ENCODE results near the gene NUAK2. TPM values are rescaled to one million over a fixed set of nuclear protein-coding genes. Genes with fewer than 3 reads are reported as not detected.
A peak's percentile ranks its signal among the peaks of the same experiment; 100 is the strongest.

Gene NUAK2
- total and polyA plus RNA-seq, 2 of the 8 experiments (the other 6 are each of a cell fraction or from before 2014, with no cell fraction given): 9.4 to 12.9 TPM

GRCh38 chr1:205271277-205271676 is 50.3 kb downstream of the NUAK2 start:
- ChIA-PET CTCF (ENCODE audit: partially characterized antibody) (interaction anchor here (0.8 to 42.6 kb wide), 23 partner anchors 7 to 278 kb away, joined by 3 to 2424 read pairs (median 5); partner anchors contain the start of genes KLHDC8A, NUAK2 and TMCC2), POLR2A (ENCODE audit: partially characterized antibody) (interaction anchor here (1.1 to 7.4 kb wide), 5 partner anchors 32 to 66 kb away, joined by 3 to 85 read pairs (median 5); partner anchors contain the start of gene NUAK2)
- Histone ChIP-seq H3K36me3 (ENCODE audit: control insufficient read depth in 2 of 4, insufficient read depth in 4 of 4, low read length in 3 of 4) (peaks cover 0 to 7% (median 0%) of the 10 kb centered on the region in 4 experiments; a peak in 1 of 8 replicates), H4K5ac (ENCODE audit: insufficient read length, low read depth, low read length) (no peak overlapping the region), H3K27ac (ENCODE audit: low read depth, low read length) (no peak overlapping the region), H2BK5ac (ENCODE audit: low read depth, low read length) (no peak overlapping the region), H4K91ac (replicated peaks; ENCODE audit: insufficient read length, low read length) (no peak overlapping the region), H3K4me2 (ENCODE audit: insufficient read depth in 1 of 2, low read depth in 2 of 2, low read length in 2 of 2) (no peak overlapping the region), H2AK5ac (ENCODE audit: low read depth, low read length) (no peak overlapping the region), H3K56ac (replicated peaks; ENCODE audit: insufficient read length, low read depth, low read length) (no peak overlapping the region), H3K79me2 (ENCODE audit: control insufficient read depth in 1 of 2, insufficient read depth in 2 of 2, low read length in 2 of 2) (no peaks in the 10 kb centered on the region), H3K79me1 (ENCODE audit: low read depth, low read length) (no peaks in the 10 kb centered on the region), H2BK120ac (replicated peaks; ENCODE audit: low read depth, low read length) (no peak overlapping the region), H3K18ac (ENCODE audit: extremely low read depth, low read length) (no peak overlapping the region), H3K9me3 (ENCODE audit: insufficient read depth in 2 of 2, low read depth in 1 of 2, low read length in 1 of 2) (no peaks in the 10 kb centered on the region), H4K8ac (ENCODE audit: extremely low read depth, insufficient read depth, low read length) (no peak overlapping the region), H3K23me2 (ENCODE audit: low read depth, low read length) (no peaks in the 10 kb centered on the region), H2BK15ac (ENCODE audit: low read length) (peak overlapping the region; percentile 31; the same call in 1 of the 2 replicates), H2BK12ac (ENCODE audit: low read depth, low read length) (no peak overlapping the region), H3K14ac (ENCODE audit: insufficient read length) (no peak overlapping the region), H3K4me1 (replicated peaks in 1 of 4; ENCODE audit: control insufficient read depth in 3 of 4, insufficient read depth in 4 of 4, low read length in 3 of 4) (peaks cover 5 to 25% (median 15%) of the 10 kb centered on the region in 4 experiments; a peak in 6 of 7 replicates), H2BK20ac (ENCODE audit: low read length) (no peak overlapping the region), H4K20me1 (replicated peaks in 1 of 2; ENCODE audit: control insufficient read depth in 1 of 2, insufficient read depth in 2 of 2, low read length in 2 of 2) (peaks cover 0 to 2% of the 10 kb centered on the region in 2 experiments), H3K9ac (replicated peaks in 1 of 4; ENCODE audit: extremely low read depth in 1 of 4, low read depth in 3 of 4, low read length in 3 of 4) (no peak overlapping the region), H3K23ac (ENCODE audit: insufficient read length) (no peak overlapping the region), H2AFZ (ENCODE audit: low read length) (no peak overlapping the region), H3K27me3 (replicated peaks in 1 of 4; ENCODE audit: control insufficient read depth in 3 of 4, extremely low read depth in 1 of 4, insufficient read depth in 3 of 4, low read length in 3 of 4) (no peaks in the 10 kb centered on the region), H3K4ac (replicated peaks; ENCODE audit: insufficient read length, low read depth, low read length) (no peak overlapping the region), H3K4me3 (ENCODE audit: extremely low read depth in 1 of 4, insufficient read depth in 2 of 4, low read depth in 3 of 4, low read length in 4 of 4) (no peak overlapping the region)
- TF ChIP-seq CTCF (IDR thresholded peaks at IDR 0.05; ENCODE audit: control extremely low read depth in 1 of 3, insufficient read depth in 1 of 3, low read depth in 1 of 3, low read length in 3 of 3) (peak in 2 of 3 experiments; percentile 32 to 46; a peak in 2 of 4 replicates), POU5F1 (IDR thresholded peaks at IDR 0.05; ENCODE audit: low read depth, low read length) (no peak)
- DNase-seq (ENCODE audit: low read depth in 1 of 2, low spot score in 2 of 2) (no peak), FAIRE-seq (no peak)
- WGBS, 2 experiments (ENCODE audit: extremely low coverage in 1 of 2, insufficient coverage in 1 of 2, insufficient read length in 1 of 2, insufficient replicate concordance in 2 of 2, low coverage in 1 of 2, low lambda C conversion rate in 2 of 2, missing lambda C conversion rate in 1 of 2): 92% methylated on average over 8 of the region's 8 CpGs; no CpG with 5 or more reads in 1 of the 2 experiments
